HG02885 (cell line): Measurements from ENCODE around the gene PRMT6.
"Not testable (repeated sequence)": the region's sequence is repeated elsewhere in the genome, so short reads cannot be mapped to it uniquely, and the experiment has no call there.

ENCODE experiments used
- ATAC-seq: cut with Tn5 transposase; IDR thresholded peaks from one replicate; pipeline ENCODE4 v1.9.1; 2021; ENCODE audit warnings: mild to moderate bottlenecking; ENCODE audit not compliant: unreplicated experiment, poor library complexity

PRMT6 gene

DNA sequence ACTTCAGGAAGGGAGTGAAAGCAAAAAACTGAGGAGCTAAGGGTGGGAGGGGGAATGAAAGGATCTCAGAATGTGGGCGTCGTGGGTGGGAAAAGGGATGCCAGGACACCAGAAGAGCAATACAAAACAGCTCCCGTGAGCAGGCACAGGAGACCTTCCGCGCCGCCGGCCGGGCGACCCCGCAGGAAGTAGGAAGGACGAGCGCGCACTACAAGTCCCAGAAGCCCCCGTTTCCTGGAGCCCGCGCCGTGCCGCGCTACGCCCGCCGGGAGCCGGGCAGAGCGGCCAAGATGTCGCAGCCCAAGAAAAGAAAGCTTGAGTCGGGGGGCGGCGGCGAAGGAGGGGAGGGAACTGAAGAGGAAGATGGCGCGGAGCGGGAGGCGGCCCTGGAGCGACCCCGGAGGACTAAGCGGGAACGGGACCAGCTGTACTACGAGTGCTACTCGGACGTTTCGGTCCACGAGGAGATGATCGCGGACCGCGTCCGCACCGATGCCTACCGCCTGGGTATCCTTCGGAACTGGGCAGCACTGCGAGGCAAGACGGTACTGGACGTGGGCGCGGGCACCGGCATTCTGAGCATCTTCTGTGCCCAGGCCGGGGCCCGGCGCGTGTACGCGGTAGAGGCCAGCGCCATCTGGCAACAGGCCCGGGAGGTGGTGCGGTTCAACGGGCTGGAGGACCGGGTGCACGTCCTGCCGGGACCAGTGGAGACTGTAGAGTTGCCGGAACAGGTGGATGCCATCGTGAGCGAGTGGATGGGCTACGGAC is at the start of gene PRMT6:
PRMT6 (plus strand) TSS at position 249 of the 771 bp plus-strand sequence; CDS start at position 291, 42 bp downstream.
- ATAC-seq, result peak; percentile 89

DNA sequence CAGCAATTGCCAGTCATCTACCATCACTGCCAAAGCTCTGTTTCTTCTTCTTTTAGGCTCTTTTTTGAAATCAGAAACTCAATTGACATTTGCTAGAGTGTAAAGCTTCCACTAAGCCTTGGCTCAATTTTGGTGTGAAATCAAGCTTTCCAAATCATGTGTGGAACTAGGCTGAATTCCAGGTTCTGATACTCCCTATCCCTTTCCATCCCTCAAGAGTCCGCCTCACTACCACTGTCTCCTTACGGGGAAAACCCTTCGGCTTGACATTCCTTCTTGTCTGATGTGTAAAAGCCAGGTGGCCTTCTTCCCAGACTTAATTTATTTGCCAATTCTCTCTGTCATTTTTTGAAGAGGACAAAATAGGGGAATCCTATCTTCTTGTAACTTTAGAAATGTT is 47.2 kb upstream of the PRMT6 start:
- ATAC-seq, result no peak

GRCh38 chr1:107010582-107010981 is 45.9 kb upstream of the PRMT6 start:
- peak; percentile 61 for ATAC-seq

DNA sequence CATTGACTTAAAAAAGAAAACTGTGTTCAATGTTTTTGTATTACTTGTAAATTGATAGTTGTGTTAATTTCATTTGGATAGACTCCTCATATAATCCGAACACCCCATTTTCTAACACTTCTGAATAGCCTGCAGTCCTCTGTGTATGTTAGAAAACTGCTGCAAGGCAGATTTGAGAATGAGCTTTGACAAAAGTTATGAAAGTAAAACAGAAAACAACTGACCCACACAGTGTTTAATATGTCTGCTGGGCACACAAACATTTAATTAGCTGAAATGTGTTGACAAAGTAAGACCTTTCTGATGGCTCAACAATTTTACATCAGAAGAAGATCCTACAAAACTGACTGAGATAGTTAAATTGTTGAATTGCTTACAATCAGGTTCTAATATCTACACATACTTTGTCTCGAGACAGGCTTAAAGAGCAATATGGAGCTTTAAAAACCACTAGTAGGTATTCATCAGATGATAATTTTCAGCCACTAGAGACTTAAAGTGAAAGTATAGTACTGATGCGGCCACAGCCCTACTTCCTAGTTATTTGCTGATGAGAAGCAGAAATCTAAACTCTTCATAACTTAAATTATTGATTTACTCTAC is 40.0 kb upstream of the PRMT6 start:
- peak; percentile 93 for ATAC-seq

- ATAC-seq, result no peak
Measured at GRCh38 chr1:107018445-107018844, 38.0 kb upstream of the PRMT6 start.

- ATAC-seq, result no peak
Measured at GRCh38 chr1:107019166-107019565, 37.3 kb upstream of the PRMT6 start.

GRCh38 chr1:107038874-107039273 is 17.6 kb upstream of the PRMT6 start:
- not testable (repeated sequence) for ATAC-seq

DNA sequence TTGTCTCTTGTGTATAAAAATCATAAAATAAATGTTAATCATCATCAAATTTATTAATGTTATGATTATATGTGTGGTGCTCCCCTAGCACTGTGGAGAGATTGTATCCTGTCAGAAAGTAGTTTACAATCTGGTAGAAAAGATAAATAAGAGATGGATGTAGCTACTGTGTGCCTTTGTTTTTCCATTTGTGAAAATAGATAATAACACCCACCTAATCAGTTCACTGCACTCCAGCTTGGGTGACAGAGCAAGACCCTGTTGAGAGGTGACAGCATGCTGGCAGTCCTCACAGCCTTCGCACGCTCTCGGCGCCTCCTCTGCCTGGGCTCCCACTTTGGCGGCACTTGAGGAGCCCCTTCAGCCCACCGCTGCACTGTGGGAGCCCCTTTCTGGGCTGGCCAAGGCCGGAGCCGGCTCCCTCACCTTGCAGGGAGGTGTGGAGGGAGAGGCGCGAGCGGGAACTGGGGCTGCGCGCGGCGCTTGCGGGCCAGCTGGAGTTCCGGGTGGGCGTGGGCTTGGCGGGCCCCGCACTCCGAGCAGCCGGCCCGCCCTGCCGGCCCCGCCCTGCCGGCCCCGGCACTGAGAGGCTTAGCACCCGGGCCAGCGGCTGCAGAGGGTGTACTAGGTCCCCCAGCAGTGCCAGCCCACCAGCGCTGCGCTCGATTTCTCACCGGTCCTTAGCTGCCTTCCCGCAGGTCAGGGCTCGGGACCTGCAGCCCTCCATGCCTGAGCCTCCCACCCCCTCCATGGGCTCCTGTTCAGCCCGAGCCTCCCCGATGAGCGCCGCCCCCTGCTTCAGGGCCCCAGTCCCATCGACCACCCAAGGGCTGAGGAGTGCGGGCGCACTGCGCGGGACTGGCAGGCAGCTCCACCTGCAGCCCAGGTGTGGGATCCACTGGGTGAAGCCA is 11.9 kb upstream of the PRMT6 start:
- not testable (repeated sequence) for ATAC-seq

GRCh38 chr1:107047602-107048001 is 8.9 kb upstream of the PRMT6 start:
- ATAC-seq, result peak; percentile 47

DNA sequence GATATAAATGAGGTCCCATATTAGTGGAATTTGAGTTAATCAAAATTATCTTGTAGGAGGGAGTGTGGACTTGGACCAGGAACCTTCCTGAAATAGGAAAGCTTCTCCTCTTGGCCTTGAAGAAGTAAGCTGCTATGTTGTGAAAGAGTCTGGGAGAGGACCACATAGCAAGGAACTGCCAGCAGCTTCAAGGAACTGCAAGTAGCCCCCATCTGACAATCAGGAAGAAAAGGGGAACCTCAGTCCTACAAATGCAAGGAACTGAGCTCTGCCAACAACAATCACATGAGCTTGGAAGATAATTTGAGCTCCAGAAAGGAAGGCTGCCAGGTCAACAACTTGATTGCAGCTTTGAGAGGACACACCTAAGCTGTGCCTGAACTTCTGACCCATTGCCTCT is 8.2 kb upstream of the PRMT6 start:
- no peak for ATAC-seq

- no peak for ATAC-seq
Measured at GRCh38 chr1:107051266-107051665, 5.2 kb upstream of the PRMT6 start.

GRCh38 chr1:107055919-107056425 is 502 bp upstream of the PRMT6 start:
- not testable (repeated sequence) for ATAC-seq

DNA sequence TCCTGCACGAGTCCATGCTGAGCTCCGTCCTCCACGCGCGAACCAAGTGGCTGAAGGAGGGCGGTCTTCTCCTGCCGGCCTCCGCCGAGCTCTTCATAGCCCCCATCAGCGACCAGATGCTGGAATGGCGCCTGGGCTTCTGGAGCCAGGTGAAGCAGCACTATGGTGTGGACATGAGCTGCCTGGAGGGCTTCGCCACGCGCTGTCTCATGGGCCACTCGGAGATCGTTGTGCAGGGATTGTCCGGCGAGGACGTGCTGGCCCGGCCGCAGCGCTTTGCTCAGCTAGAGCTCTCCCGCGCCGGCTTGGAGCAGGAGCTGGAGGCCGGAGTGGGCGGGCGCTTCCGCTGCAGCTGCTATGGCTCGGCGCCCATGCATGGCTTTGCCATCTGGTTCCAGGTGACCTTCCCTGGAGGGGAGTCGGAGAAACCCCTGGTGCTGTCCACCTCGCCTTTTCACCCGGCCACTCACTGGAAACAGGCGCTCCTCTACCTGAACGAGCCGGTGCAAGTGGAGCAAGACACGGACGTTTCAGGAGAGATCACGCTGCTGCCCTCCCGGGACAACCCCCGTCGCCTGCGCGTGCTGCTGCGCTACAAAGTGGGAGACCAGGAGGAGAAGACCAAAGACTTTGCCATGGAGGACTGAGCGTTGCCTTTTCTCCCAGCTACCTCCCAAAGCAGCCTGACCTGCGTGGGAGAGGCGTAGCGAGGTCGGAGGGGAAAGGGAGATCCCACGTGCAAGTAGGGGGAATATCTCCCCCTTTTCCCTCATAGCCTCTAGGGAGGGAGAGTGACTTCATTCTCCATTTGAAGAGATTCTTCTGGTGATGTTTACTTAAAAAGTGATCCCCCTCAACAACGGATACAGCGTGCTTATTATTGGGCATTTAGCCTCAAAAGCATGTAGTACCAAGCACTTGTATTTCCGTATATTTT is 991 bp downstream of the PRMT6 start:
- peak; percentile 72 for ATAC-seq

DNA sequence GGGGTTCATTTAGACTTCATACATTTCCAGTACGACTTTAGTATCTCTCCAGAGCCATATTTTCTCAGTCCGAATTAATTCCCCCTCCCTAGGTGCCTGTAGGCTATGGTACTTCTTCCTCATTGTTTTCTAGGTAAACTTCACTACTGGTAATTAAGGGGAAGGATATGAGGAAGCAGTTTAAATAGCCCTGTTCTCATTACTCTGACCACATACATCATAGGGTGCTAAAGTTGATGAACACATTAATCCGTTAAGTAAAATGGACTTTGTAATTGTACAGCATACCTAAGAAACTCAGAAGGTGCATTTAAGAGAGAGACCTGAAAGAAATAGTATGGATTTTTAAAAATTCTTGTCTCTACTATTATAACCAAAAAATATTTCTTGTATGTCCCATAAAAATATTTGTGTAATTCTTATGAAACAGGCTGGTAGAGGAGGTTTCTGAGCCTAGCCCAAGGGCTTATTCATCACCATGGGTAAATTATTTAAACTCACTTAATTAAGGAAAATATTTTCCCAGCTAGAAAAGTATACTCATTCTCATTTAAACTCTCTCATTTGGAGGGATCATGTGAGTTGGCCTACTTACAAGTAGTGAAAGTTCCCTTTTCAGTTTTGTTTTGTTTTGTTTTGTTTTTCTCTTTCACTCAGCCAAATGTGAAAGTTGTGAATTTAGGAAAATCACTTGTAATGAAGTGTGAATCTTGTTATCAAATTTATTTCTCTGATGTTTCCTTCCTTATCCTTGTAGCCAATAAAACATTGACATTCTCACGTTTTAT is 2.0 kb downstream of the PRMT6 start:
- ATAC-seq, result peak; percentile 21

DNA sequence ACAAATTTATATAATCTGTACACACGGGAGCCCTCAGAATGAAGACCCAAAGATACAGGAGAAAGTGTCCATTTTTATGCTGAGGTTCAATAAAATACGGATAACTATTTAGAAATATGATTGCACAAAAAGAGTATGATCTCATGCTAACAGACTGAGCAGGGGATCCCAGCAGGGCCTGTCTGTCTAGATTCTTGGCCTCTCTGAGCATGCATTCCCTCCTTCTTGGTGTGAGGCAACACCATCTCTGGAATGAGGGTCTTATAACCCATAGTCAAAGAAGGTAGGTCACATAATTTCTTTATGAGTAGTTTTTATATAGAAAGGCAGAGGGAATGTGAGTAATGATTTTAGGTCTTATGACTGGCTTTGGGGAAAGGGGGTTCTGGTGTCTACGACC is 5.4 kb downstream of the PRMT6 start:
- ATAC-seq, result no peak

GRCh38 chr1:107073493-107073892 is 17.0 kb downstream of the PRMT6 start:
- ATAC-seq, result no peak

DNA sequence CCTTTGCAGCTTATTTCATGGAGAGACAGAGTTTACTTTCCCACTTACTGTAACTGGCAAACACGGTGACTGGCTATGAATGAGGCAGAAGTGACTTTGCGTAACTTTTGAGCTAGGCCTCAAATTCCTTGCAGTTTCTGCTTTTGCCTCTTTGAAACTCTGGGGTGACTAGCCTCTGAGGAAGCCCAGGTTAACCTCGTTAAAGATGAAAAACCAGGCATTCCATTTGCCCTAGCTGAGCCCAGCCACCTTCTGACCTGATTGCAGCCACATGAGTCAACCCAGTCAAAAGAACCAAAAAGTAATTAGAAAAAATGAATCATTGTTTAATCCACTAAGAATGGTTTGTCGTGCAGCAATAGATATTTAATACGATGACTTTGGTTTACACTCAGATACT is 20.4 kb downstream of the PRMT6 start:
- ATAC-seq, result no peak

- ATAC-seq, result no peak
Measured at GRCh38 chr1:107079249-107079648, 22.8 kb downstream of the PRMT6 start.

DNA sequence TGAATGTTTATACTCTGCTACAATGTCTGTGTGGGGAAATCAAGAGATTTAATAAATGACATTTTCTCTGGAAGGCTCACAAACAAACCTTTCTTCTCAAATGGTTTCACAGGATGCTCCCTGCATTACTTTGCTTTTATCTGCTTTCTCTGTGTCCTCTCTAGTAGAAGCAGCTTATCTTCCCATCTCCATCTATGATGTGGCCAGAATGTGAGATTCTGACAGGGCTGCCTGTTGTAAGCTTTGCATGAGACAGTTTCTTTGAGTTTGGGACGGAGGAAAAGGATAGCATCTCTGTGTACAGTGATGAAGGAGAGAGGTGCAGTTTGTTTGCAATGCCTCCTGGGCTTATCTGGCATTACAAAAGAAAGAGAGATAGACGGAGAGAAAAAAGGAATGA is 24.6 kb downstream of the PRMT6 start:
- ATAC-seq, result no peak
